Fibroblast of lung (primary cell): ENCODE data around the gene ARID3A.

Source experiments
- CTCF ChIP-seq, 2 donors: IDR thresholded peaks in 1 of 2; conservative IDR thresholded peaks in 1 of 2; 1 replicate in 1 of 2; 2 replicates in 1 of 2; pipeline ENCODE4 v1.5.1; 2011 to 2012; ENCODE audit warnings: low read length in 2 of 2, control low read depth in 1 of 2, inconsistent platforms in 1 of 2, low read depth in 1 of 2, mild to moderate bottlenecking in 1 of 2
- EZH2 ChIP-seq: IDR thresholded peaks from 2 replicates; pipeline ENCODE4 v1.5.1; 2012; ENCODE audit warnings: low read length, control low read depth, mild to moderate bottlenecking; ENCODE audit errors: missing control alignments

GRCh38 chr19:934865-935479 lies 9.1 kb downstream of the ARID3A start:
- no peak for TF ChIP-seq CTCF (conservative IDR thresholded peaks at IDR 0.05 in 1 of 2, IDR thresholded peaks at IDR 0.05 in 1 of 2; ENCODE audit: low read depth in 1 of 2, low read length in 2 of 2)
- TF ChIP-seq EZH2, result no peak
